Brain microvascular endothelial cell (primary cell): Measurements from ENCODE around the gene SAE1.

ENCODE experiments used
- DNase-seq: peaks from one replicate; pipeline ENCODE4 v3.0.0-alpha.2; 2020
- H3K27ac ChIP-seq: fragments of 250-450 bp; sonication (Bioruptor Pico); 2 replicates; pipeline ENCODE4 v1.5.1; 2020; ENCODE audit warnings: mild to moderate bottlenecking, moderate library complexity
- H3K27me3 ChIP-seq: fragments of 250-450 bp; sonication (Bioruptor Pico); replicated peaks from 2 replicates; pipeline ENCODE4 v1.5.1; 2020; ENCODE audit warnings: mild to moderate bottlenecking
- H3K36me3 ChIP-seq: fragments of 250-450 bp; sonication (Bioruptor Pico); replicated peaks from 2 replicates; pipeline ENCODE4 v1.5.1; 2020; ENCODE audit warnings: mild to moderate bottlenecking
- H3K4me3 ChIP-seq: 2 replicates; pipeline ENCODE4 v1.5.1; 2011; ENCODE audit warnings: low read depth, mild to moderate bottlenecking, control low read depth, low read length, moderate library complexity
- CTCF ChIP-seq: IDR thresholded peaks from 2 replicates; pipeline ENCODE4 v1.5.1; 2011; ENCODE audit warnings: low read depth, mild to moderate bottlenecking, moderate library complexity, low read length, control low read depth, inconsistent platforms; ENCODE audit errors: missing control alignments
- in situ Hi-C: cut with HindIII; loops from 2 replicates; pipeline ENCODE4 v1.10.0; 2017; ENCODE audit warnings: low sequenced_read_pairs, low pct_ligation_motif_present

The SAE1 gene

GRCh38 chr19:47168065-47168464 lies 37.4 kb downstream of the SAE1 start:
- no peak for TF ChIP-seq CTCF
- no peaks in the 10 kb centered on the region for H3K27me3 ChIP-seq
- no peak for DNase-seq
- no peak overlapping the region for H3K27ac ChIP-seq
- no peak overlapping the region for H3K4me3 ChIP-seq
- H3K36me3 ChIP-seq: peaks cover 41% of the 10 kb centered on the region
- in situ Hi-C loops: no loop called here

- DNase-seq: no peak
- Histone ChIP-seq H3K27ac (no peak overlapping the region), H3K27me3 (no peaks in the 10 kb centered on the region), H3K4me3 (no peak overlapping the region), H3K36me3 (peaks cover 38% of the 10 kb centered on the region)
- in situ Hi-C loops: no loop called here
- no peak for TF ChIP-seq CTCF
These were observed 42.2 kb downstream of the SAE1 start for GRCh38 chr19:47172666-47173455.

GRCh38 chr19:47176071-47176626 lies 45.5 kb downstream of the SAE1 start:
- TF ChIP-seq CTCF: no peak
- DNase-seq: peak; percentile 70
- no peaks in the 10 kb centered on the region for H3K27me3 ChIP-seq
- peak overlapping the region; percentile 97 for H3K27ac ChIP-seq
- H3K4me3 ChIP-seq: no peak overlapping the region
- H3K36me3 ChIP-seq: peaks cover 22% of the 10 kb centered on the region
- in situ Hi-C loops: no loop called here

GRCh38 chr19:47176627-47177090 lies 46.0 kb downstream of the SAE1 start:
- in situ Hi-C loops: no loop called here
- no peak overlapping the region for H3K4me3 ChIP-seq
- no peak for TF ChIP-seq CTCF
- no peaks in the 10 kb centered on the region for H3K27me3 ChIP-seq
- H3K36me3 ChIP-seq: peaks cover 17% of the 10 kb centered on the region
- peak overlapping the region; percentile 97 for H3K27ac ChIP-seq
- peak; percentile 96 for DNase-seq

GRCh38 chr19:47179653-47180310 lies 49.1 kb downstream of the SAE1 start:
- H3K36me3 ChIP-seq: peaks cover 3% of the 10 kb centered on the region
- in situ Hi-C loops: no loop called here
- no peak overlapping the region for H3K27ac ChIP-seq
- H3K27me3 ChIP-seq: no peaks in the 10 kb centered on the region
- no peak for TF ChIP-seq CTCF
- no peak for DNase-seq
- no peak overlapping the region for H3K4me3 ChIP-seq
